GM18505 (cell line): ENCODE measurements around the gene EOLA1.
"Not testable (repeated sequence)": the region's sequence is repeated elsewhere in the genome, so short reads cannot be mapped to it uniquely, and the experiment has no call there.

ENCODE experiments used
- ATAC-seq: cut with Tn5 transposase; IDR thresholded peaks from one replicate; pipeline ENCODE4 v1.9.1; 2021; ENCODE audit not compliant: unreplicated experiment
- POLR2A ChIP-seq: IDR thresholded peaks from 4 replicates; pipeline ENCODE4 v1.6.1; 2011; ENCODE audit warnings: borderline replicate concordance; ENCODE audit not compliant: insufficient read depth, insufficient read length; ENCODE audit errors: extremely low read depth

The EOLA1 gene

GRCh38 chrX:149521438-149521837 lies 19.4 kb upstream of the EOLA1 start:
- no peak for ATAC-seq

GRCh38 chrX:149522916-149523315 lies 17.9 kb upstream of the EOLA1 start:
- ATAC-seq, result no peak
- no peak for TF ChIP-seq POLR2A

More at GRCh38 chrX:149521438-149521837, 19.4 kb upstream of the EOLA1 start:
- TF ChIP-seq POLR2A, result no peak

- ATAC-seq, result peak; percentile 94
Observed at GRCh38 chrX:149525389-149525788, 15.4 kb upstream of the EOLA1 start.

- peak; percentile 29 for ATAC-seq
Observed at GRCh38 chrX:149525903-149526302, 14.9 kb upstream of the EOLA1 start.

- ATAC-seq, result not testable (repeated sequence)
Observed at GRCh38 chrX:149526318-149527033, 14.3 kb upstream of the EOLA1 start.

GRCh38 chrX:149527705-149528104 lies 13.1 kb upstream of the EOLA1 start:
- peak; percentile 25 for ATAC-seq
- no peak for TF ChIP-seq POLR2A

- TF ChIP-seq POLR2A, result no peak
- ATAC-seq, result no peak
Observed at GRCh38 chrX:149528381-149528780, 12.4 kb upstream of the EOLA1 start.

GRCh38 chrX:149531599-149531998 lies 9.2 kb upstream of the EOLA1 start:
- peak; percentile 72 for ATAC-seq
- TF ChIP-seq POLR2A, result no peak

- not testable (repeated sequence) for ATAC-seq
Observed at GRCh38 chrX:149532868-149533267, 7.9 kb upstream of the EOLA1 start.

- not testable (repeated sequence) for ATAC-seq
Observed at GRCh38 chrX:149533999-149534398, 6.8 kb upstream of the EOLA1 start.

- ATAC-seq, result not testable (repeated sequence)
Observed at GRCh38 chrX:149534926-149535602, 5.7 kb upstream of the EOLA1 start.

GRCh38 chrX:149537474-149537873 lies 3.3 kb upstream of the EOLA1 start:
- not testable (repeated sequence) for ATAC-seq

- peak; percentile 41 for ATAC-seq
- no peak for TF ChIP-seq POLR2A
Observed at GRCh38 chrX:149539283-149540130, 1.3 kb upstream of the EOLA1 start.

GRCh38 chrX:149540131-149540620 lies 636 bp upstream of the EOLA1 start:
- ATAC-seq, result peak; percentile 28
- no peak for TF ChIP-seq POLR2A
